ENCODE data around the gene DZIP3.

DNA sequence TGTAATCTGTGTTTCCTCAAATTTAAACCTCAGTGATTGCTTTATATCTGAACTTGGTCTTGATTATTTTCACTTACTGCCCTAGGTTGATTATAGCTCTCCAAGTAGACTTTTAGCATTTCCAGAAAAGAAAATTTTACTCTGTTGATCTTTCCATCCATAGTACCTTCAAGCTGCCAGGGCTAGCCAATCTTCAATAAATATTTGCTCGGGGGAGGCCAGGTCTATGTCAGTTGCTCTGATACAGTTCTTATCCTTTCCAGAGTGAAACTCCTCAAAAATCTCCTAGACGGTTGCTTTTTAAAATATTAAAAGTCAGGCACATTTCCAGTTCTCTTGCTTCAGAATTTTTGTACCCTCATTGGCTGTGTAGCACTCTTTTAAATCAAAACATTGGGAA is 128.9 kb downstream of the DZIP3 start:
- TF ChIP-seq POLR2A (IDR thresholded peaks at IDR 0.05) (no peak), EP300 (IDR thresholded peaks at IDR 0.05) (no peak), CTCF (IDR thresholded peaks at IDR 0.05) (no peak)
